Measurements from ENCODE around the gene PFAS. TPM values are rescaled to one million over a fixed set of nuclear protein-coding genes. Genes with fewer than 3 reads are reported as not detected.

Gene PFAS
- total and polyA plus RNA-seq, 4 donors, result 17.4 to 38.1 (median 27.8) TPM

DNA sequence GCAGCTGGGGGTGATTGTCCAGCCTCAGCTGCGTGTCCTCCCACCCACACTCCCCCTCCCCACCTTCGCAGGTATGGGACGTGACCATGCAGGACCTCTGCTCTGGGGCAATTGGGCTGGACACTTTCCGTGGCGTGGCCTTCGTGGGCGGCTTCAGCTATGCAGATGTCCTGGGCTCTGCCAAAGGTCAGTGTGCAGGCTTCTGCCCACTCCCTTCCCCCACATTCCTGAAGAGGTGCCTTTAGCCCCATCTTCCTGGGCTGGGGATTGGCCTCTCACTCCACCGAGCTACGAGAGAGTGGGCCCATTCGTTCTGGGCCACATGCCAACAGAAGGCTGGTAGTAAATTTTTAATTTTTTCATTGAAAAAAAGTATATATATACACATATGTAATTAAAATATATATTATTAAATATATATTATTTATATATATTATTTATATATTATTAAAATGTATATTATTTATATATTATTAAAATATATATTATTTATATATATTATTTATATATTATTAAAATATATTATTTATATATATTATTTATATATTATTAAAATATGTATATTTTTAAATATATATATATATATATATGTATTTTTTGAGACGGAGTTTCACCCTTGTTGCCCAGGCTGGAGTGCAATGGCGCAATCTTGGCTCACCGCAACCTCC, 18.5 kb downstream of the PFAS start:
- H3K27me3 ChIP-seq (ENCODE audit: control insufficient read depth, insufficient read depth, low read length), result no peaks in the 10 kb centered on the region
- H3K4me3 ChIP-seq (ENCODE audit: low read depth, low read length), result no peak overlapping the region
- 97% methylated on average over 9 of the region's 13 CpGs for WGBS (ENCODE audit: insufficient coverage)
- H3K27ac ChIP-seq (ENCODE audit: low read depth, low read length), result no peak overlapping the region
- DNase-seq (ENCODE audit: low read depth in 4 of 6, low spot score in 6 of 6), result no peak
- no peaks in the 10 kb centered on the region for H3K9me3 ChIP-seq (ENCODE audit: control insufficient read depth, insufficient read depth, low read length)
- no peaks in the 10 kb centered on the region for H3K4me1 ChIP-seq (ENCODE audit: control insufficient read depth, insufficient read depth, low read length)
- peaks cover 76% of the 10 kb centered on the region for H3K36me3 ChIP-seq (ENCODE audit: control insufficient read depth, insufficient read depth, low read length)

DNA sequence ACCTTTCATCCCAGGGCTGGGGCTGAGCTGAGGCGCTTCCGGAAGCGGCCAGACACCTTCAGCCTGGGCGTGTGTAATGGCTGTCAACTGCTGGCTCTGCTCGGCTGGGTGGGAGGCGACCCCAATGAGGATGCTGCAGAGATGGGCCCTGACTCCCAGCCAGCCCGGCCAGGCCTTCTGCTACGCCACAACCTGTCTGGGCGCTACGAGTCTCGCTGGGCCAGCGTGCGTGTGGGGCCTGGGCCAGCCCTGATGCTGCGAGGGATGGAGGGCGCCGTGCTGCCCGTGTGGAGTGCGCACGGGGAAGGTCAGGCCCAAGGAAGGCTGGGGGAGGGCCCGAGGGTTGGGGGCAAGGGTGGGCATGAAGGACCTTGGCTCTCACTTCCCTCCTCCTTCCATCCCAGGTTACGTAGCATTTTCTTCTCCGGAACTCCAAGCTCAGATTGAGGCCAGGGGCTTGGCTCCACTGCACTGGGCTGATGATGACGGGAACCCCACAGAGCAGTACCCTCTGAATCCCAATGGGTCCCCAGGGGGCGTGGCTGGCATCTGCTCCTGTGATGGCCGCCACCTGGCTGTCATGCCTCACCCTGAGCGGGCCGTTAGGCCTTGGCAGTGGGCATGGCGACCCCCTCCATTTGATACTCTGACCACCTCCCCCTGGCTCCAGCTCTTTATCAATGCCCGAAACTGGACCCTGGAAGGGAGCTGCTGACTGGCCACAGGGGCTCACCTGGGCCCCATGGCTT, 19.6 kb downstream of the PFAS start:
- Histone ChIP-seq H3K9me3 (ENCODE audit: control insufficient read depth, insufficient read depth, low read length) (no peaks in the 10 kb centered on the region), H3K27ac (ENCODE audit: low read depth, low read length) (no peak overlapping the region), H3K4me3 (ENCODE audit: low read depth, low read length) (no peak overlapping the region), H3K36me3 (ENCODE audit: control insufficient read depth, insufficient read depth, low read length) (peaks cover 65% of the 10 kb centered on the region), H3K4me1 (ENCODE audit: control insufficient read depth, insufficient read depth, low read length) (no peaks in the 10 kb centered on the region), H3K27me3 (ENCODE audit: control insufficient read depth, insufficient read depth, low read length) (no peaks in the 10 kb centered on the region)
- WGBS (ENCODE audit: insufficient coverage), result 95% methylated on average over 22 of the region's 29 CpGs
- no peak for DNase-seq (ENCODE audit: low read depth in 4 of 6, low spot score in 6 of 6)

DNA sequence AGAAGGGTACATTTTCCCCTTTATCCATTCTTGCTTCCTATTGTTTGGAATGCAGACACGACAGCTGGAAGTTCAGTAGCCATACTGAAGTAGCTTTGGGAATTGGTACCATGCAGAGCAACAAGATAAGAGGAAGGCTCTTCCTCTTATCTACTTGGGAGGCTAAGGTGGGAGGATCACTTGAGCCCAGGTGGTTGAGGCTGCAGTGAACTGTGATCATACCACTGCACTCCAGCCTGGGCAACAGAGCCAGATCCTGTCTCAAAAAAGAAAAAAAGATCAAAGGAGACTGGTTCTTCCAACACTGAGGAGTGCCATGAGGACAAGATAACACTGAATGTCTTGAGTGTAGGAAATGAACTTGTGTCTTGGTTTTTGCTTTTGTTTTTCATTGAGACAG, 23.3 kb downstream of the PFAS start:
- Histone ChIP-seq H3K9me3 (ENCODE audit: control insufficient read depth, insufficient read depth, low read length) (no peaks in the 10 kb centered on the region), H3K27me3 (ENCODE audit: control insufficient read depth, insufficient read depth, low read length) (no peaks in the 10 kb centered on the region), H3K4me1 (ENCODE audit: control insufficient read depth, insufficient read depth, low read length) (no peaks in the 10 kb centered on the region), H3K27ac (ENCODE audit: low read depth, low read length) (no peak overlapping the region), H3K4me3 (ENCODE audit: low read depth, low read length) (no peak overlapping the region), H3K36me3 (ENCODE audit: control insufficient read depth, insufficient read depth, low read length) (peaks cover 28% of the 10 kb centered on the region)
- DNase-seq (ENCODE audit: low read depth in 4 of 6, low spot score in 6 of 6), result no peak
- WGBS (ENCODE audit: insufficient coverage), result no CpG with 5 or more reads among the region's 1 CpG

DNA sequence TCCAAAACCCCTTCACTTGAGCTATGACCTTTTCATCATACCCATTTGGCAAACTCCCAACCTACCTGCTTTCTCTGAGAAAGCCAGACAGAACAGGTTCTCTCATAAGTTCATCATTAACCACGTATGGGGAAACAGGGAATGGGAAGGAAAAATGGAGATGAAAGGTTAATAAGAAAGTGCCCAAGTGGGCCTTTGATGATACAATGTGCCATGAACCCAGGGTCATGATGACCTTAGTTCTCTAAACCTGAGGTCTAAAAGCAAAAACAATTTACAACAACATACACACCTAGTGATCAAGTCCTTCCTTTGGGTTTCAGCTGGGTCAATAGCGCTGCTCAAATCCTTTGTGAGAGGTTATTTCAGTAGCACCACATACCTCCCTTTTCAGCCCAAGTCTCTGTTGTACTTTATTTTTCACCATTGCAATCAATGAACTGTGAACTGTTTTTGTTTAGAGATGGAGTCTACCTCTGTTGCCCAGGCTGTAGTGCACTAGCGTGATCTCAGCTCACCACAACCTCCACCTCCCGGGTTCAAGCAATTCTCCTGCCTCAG, 24.9 kb downstream of the PFAS start:
- WGBS (ENCODE audit: insufficient coverage), result no CpG with 5 or more reads among the region's 4 CpGs
- Histone ChIP-seq H3K36me3 (ENCODE audit: control insufficient read depth, insufficient read depth, low read length) (peaks cover 17% of the 10 kb centered on the region), H3K4me1 (ENCODE audit: control insufficient read depth, insufficient read depth, low read length) (no peaks in the 10 kb centered on the region), H3K27me3 (ENCODE audit: control insufficient read depth, insufficient read depth, low read length) (no peaks in the 10 kb centered on the region), H3K4me3 (ENCODE audit: low read depth, low read length) (no peak overlapping the region), H3K9me3 (ENCODE audit: control insufficient read depth, insufficient read depth, low read length) (no peaks in the 10 kb centered on the region), H3K27ac (ENCODE audit: low read depth, low read length) (no peak overlapping the region)
- no peak for DNase-seq (ENCODE audit: low read depth in 4 of 6, low spot score in 6 of 6)

DNA sequence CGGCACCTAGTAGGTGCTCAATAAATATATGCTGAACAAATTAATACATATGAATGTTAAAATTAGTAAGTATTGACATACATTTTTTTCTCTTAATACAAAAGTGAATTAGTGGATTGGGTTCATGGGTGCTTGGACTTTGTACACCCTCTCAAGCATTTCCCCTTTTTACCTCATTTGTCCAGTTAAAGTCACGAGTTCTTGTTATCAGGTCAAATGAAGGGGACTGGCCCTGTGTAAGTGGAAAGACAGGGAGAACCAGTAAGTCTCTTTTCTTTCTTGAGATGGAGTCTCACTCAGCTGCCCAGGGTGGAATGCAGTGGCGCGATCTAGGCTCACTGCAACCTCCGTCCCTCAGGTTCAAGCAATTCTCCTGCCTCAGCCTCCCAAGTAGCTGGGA, 25.7 kb downstream of the PFAS start:
- no peak overlapping the region for H3K27ac ChIP-seq (ENCODE audit: low read depth, low read length)
- H3K27me3 ChIP-seq (ENCODE audit: control insufficient read depth, insufficient read depth, low read length), result no peaks in the 10 kb centered on the region
- H3K36me3 ChIP-seq (ENCODE audit: control insufficient read depth, insufficient read depth, low read length), result peaks cover 9% of the 10 kb centered on the region
- DNase-seq (ENCODE audit: low read depth in 4 of 6, low spot score in 6 of 6), result no peak
- H3K4me1 ChIP-seq (ENCODE audit: control insufficient read depth, insufficient read depth, low read length), result no peaks in the 10 kb centered on the region
- no peak overlapping the region for H3K4me3 ChIP-seq (ENCODE audit: low read depth, low read length)
- 100% methylated on average over 3 of the region's 5 CpGs for WGBS (ENCODE audit: insufficient coverage)
- H3K9me3 ChIP-seq (ENCODE audit: control insufficient read depth, insufficient read depth, low read length), result no peaks in the 10 kb centered on the region

DNA sequence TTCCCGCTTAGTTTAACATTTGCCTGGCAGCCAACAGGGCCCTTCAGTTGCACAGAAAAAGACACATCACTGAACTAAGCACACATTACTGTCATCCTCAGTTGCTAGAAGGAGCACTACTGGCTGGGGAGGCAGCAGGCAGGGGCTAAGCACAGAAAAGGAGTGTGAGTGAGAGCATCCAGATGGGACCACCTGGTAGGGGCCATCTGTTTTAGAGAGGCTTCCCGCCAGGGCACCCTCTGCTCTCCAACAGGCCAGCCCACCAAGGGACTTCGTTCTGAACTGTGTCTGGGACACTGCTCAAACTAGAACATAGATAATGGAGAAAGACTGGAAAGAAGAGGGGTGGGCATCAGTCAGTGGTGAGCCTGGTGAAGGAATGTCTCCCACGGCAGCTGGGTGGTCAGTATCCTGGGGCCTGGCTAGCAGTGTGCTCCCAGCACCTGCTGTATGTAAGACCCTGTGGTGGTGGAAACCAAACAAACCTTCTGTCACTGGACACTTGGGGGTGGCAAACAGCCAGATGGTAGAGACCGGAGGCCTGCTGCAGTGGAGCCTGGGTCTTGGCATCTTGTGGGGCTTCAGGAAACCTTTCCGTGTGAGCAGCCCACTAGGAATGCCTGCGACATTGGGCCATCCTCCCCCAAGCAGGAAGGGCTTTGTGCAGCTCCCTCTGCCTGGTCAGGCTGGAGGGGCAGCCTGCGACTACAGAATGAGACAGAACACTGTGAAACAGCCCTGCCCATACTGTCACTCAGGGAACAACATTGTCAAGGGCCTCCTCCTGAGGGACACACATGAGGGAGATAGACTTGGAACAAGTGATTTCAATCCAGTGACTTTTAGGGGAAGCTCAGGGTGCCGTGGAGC, 26.6 kb downstream of the PFAS start:
- H3K36me3 ChIP-seq (ENCODE audit: control insufficient read depth, insufficient read depth, low read length), result peaks cover 3% of the 10 kb centered on the region
- H3K4me3 ChIP-seq (ENCODE audit: low read depth, low read length), result no peak overlapping the region
- H3K9me3 ChIP-seq (ENCODE audit: control insufficient read depth, insufficient read depth, low read length), result no peaks in the 10 kb centered on the region
- no peaks in the 10 kb centered on the region for H3K4me1 ChIP-seq (ENCODE audit: control insufficient read depth, insufficient read depth, low read length)
- H3K27ac ChIP-seq (ENCODE audit: low read depth, low read length), result no peak overlapping the region
- no peaks in the 10 kb centered on the region for H3K27me3 ChIP-seq (ENCODE audit: control insufficient read depth, insufficient read depth, low read length)
- DNase-seq (ENCODE audit: low read depth in 4 of 6, low spot score in 6 of 6), result no peak
- 77% methylated on average over 6 of the region's 9 CpGs for WGBS (ENCODE audit: insufficient coverage)

DNA sequence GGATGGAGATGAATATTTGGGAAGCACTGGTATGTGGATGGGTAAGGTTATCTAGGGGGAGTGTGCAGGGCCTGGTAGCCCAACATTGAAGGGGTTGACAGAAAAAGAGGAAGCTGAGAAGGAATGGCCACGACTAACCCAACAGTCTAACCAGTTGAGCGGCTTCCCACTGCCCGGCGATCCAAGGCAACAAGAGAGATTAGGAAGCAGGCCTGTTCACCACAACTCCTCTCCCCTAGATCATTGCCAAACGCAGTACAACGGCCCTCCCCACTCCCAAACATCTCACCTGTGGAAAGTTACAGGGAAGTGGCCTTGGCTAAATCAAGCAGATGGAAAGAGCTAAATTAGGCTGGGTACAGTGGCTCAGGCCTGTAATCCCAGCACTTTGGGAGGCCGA, 28.2 kb downstream of the PFAS start:
- no peaks in the 10 kb centered on the region for H3K27me3 ChIP-seq (ENCODE audit: control insufficient read depth, insufficient read depth, low read length)
- H3K4me3 ChIP-seq (ENCODE audit: low read depth, low read length), result no peak overlapping the region
- 100% methylated on average over 1 of the region's 7 CpGs for whole genome bisulfite sequencing (ENCODE audit: insufficient coverage)
- no peaks in the 10 kb centered on the region for H3K36me3 ChIP-seq (ENCODE audit: control insufficient read depth, insufficient read depth, low read length)
- no peaks in the 10 kb centered on the region for H3K9me3 ChIP-seq (ENCODE audit: control insufficient read depth, insufficient read depth, low read length)
- no peaks in the 10 kb centered on the region for H3K4me1 ChIP-seq (ENCODE audit: control insufficient read depth, insufficient read depth, low read length)
- no peak for DNase-seq (ENCODE audit: low read depth in 4 of 6, low spot score in 6 of 6)
- no peak overlapping the region for H3K27ac ChIP-seq (ENCODE audit: low read depth, low read length)

DNA sequence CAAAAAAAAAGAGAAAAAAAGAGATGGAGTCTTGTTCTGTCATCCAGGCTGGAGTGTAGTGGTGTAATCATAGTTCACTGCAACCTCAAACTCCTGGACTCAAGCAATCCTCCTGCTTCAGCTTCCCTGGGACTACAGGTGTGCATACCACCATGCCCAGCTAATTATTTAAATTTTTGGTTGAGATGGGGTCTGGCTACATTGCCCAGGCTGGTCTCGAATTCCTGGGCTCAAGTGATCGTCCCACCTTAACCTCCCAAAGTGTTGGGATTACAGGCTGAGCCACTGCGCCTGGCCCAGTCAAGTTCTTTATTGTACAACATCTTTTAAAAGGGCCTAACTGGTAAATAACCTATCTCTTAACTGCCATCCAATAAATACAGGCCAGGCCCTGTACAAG, 33.3 kb downstream of the PFAS start:
- Histone ChIP-seq H3K4me1 (ENCODE audit: control insufficient read depth, insufficient read depth, low read length) (no peaks in the 10 kb centered on the region), H3K27me3 (ENCODE audit: control insufficient read depth, insufficient read depth, low read length) (no peaks in the 10 kb centered on the region), H3K36me3 (ENCODE audit: control insufficient read depth, insufficient read depth, low read length) (no peaks in the 10 kb centered on the region), H3K27ac (ENCODE audit: low read depth, low read length) (no peak overlapping the region), H3K4me3 (ENCODE audit: low read depth, low read length) (no peak overlapping the region), H3K9me3 (ENCODE audit: control insufficient read depth, insufficient read depth, low read length) (no peaks in the 10 kb centered on the region)
- WGBS (ENCODE audit: insufficient coverage), result no CpG with 5 or more reads among the region's 3 CpGs
- DNase-seq (ENCODE audit: low read depth in 4 of 6, low spot score in 6 of 6), result no peak

DNA sequence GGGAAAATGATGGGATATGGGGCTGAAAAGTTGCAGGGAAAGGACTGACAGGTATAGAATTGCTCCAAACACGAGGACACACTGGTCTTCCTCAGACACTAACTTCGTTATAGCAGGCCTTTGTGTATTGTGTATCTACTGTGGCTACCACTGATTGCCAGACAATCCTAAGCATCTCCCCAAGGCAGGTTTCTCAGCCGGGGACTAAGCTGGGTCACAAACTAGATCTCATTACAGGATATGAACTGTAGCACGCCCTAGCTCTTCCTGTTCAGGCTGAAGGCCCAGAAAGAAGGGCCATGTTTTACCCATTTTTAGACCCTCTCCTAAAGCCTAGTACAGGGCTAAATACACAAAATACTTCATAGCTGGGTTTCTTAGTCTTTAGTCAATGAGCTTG, 34.3 kb downstream of the PFAS start:
- DNase-seq (ENCODE audit: low read depth in 4 of 6, low spot score in 6 of 6), result no peak
- 64% methylated on average over 2 of the region's 4 CpGs for WGBS (ENCODE audit: insufficient coverage)
- Histone ChIP-seq H3K27ac (ENCODE audit: low read depth, low read length) (no peak overlapping the region), H3K9me3 (ENCODE audit: control insufficient read depth, insufficient read depth, low read length) (no peaks in the 10 kb centered on the region), H3K4me3 (ENCODE audit: low read depth, low read length) (no peak overlapping the region), H3K36me3 (ENCODE audit: control insufficient read depth, insufficient read depth, low read length) (no peaks in the 10 kb centered on the region), H3K27me3 (ENCODE audit: control insufficient read depth, insufficient read depth, low read length) (no peaks in the 10 kb centered on the region), H3K4me1 (ENCODE audit: control insufficient read depth, insufficient read depth, low read length) (peaks cover 6% of the 10 kb centered on the region)
